NOMO-1 treated with dmso at 0.1 percent for 144 hours (cell line): ENCODE measurements around the gene LSS.
"Not testable (repeated sequence)": the region's sequence is repeated elsewhere in the genome, so short reads cannot be mapped to it uniquely, and the experiment has no call there.

Source experiments
- DNase-seq: peaks from one replicate; lab custom pipeline; 2025; ENCODE audit not compliant: unreplicated experiment; lab: John Stamatoyannopoulos, UW

LSS gene

DNA sequence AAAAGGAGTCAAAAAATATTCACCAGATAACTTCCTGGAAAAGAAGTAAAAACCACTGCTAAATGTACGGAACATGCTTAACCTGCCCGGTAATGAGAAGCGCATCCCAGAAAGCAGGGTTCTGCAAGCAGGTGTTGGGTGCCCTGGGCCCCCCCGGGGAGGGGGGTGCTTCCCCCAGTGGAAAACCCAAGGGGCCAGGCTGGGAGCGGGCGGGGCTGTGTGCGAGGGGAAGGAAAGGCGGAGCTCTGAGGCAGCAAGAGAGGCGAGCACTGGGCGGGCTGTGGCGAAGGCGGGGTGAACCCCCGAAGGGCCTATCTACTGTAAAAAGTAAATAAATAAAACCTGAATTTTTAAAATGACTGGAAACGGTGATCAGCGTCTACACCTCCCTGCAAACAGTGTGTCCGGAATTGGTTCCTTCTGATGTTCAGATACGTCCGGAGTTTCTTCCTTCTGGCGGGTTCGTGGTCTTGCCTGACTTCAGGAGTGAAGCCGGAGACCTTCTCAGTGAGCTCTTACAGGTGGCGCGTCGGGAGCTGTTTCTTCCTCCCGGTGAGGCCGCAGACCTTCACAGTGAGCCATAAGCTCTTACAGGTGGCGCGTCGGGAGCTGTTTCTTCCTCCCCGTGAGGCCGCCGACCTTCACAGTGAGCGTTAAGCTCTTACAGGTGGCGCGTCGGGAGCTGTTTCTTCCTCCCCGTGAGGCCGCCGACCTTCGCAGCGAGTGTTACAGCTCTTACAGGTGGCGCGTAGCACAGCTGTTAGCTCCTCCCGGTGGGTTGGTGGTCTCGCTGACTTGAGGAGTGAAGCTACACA lies 86.6 kb downstream of the LSS start:
- no peak for DNase-seq

DNA sequence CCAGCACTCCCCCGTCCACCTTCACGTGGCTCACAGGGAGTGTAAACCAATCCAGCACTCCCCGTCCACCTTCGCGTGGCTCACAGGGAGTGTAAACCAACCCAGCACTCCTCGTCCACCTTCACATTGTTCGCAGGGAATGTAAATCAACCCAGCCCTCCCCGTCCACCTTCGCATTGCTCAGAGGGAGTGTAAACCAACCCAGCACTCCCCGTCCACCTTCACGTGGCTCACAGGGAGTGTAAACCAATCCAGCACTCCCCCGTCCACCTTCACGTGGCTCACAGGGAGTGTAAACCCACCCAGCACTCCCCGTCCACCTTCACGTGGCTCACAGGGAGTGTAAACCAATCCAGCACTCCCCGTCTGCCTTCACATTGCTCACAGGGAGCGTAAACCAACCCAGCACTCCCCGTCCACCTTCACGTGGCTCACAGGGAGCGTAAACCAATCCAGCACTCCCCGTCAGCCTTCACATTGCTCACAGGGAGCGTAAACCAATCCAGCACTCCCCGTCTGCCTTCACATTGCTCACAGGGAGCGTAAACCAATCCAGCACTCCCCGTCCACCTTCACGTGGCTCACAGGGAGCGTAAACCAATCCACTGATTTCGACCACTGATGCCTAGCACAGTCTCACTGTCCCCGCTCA lies 88.1 kb downstream of the LSS start:
- not testable (repeated sequence) for DNase-seq

DNA sequence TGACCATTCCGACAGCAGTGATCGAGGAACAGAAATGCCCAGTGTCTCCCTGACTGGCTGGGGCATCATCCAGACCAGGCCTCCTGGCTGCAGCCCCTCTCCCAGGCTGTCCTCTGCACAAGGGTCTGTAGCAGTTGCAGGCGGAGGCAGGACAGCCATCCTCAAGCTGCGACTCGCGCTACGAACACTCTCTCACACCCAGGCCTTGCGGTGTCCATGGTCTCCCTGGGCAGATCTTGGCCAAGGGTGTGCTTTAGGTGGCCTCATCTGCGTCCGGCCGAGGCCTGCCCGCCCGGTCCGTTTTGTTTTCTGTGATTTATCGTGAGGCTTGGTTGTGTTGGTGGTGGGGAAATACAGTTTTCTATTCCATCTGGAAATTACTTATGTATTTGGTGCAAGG lies 88.9 kb downstream of the LSS start:
- no peak for DNase-seq

DNA sequence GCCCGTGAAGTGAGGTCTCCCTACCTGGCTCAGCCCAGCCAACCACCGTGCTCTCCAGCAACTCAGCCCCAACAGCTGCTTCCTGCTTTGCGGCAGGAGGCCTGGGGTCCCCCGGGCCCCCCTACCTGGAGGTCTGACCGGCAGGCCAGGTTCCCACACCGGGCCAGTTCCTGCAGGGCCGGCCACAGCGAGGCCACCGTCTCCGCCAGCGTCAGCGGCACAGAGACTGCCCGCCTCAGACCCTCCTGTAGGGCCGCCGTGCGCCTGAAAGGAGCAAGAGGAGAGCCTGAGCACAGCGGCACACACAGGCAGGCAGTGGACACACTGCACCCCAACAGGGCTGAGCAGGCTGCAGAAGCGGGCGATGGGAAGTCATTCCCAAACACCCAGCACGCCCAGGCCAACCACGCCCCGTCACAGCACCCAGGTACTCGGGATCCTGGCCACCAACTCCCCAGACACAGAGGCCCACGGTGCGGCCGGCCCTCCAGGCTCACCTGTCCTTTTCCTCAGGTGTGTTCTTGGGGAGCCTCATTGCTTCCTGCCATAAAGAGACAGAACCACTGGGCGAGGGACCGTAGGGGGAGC lies 90.1 kb downstream of the LSS start:
- no peak for DNase-seq
